ENCODE results near the gene ZNF615.

DNA sequence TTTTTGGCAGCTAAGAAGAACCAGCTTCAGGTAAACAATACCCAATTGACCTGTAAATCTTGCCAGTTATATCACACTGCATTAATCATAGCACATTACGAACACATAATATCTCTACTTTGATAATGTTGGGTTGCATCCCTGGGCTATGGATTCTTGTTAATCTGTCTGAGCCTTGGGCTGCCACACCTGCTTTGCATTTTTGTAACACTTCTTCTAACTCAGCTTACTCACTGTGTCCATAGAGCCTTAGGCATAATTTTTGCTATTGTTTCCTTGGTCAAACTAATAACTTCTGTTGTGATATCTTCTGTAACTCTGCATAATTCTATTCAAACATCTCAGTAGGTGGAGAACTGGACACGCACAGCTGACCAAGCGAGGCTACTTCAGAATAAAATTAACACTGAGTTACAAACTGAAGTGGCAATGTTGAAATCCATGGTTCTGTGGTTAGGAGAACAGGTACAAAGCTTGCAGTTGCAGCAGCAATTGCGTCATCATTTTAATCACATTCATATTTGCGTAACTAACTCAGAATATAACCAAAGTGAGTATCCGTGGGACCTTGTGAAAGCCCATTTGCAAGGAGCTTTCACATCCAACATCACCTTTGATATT lies 27.8 kb downstream of the ZNF615 start:
- TF ChIP-seq, protein P1, sequence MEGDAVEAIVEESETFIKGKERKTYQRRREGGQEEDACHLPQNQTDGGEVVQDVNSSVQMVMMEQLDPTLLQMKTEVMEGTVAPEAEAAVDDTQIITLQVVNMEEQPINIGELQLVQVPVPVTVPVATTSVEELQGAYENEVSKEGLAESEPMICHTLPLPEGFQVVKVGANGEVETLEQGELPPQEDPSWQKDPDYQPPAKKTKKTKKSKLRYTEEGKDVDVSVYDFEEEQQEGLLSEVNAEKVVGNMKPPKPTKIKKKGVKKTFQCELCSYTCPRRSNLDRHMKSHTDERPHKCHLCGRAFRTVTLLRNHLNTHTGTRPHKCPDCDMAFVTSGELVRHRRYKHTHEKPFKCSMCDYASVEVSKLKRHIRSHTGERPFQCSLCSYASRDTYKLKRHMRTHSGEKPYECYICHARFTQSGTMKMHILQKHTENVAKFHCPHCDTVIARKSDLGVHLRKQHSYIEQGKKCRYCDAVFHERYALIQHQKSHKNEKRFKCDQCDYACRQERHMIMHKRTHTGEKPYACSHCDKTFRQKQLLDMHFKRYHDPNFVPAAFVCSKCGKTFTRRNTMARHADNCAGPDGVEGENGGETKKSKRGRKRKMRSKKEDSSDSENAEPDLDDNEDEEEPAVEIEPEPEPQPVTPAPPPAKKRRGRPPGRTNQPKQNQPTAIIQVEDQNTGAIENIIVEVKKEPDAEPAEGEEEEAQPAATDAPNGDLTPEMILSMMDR (IDR thresholded peaks at IDR 0.05) = no peak
- TF ChIP-seq ZFX (IDR thresholded peaks at IDR 0.05; ENCODE audit: borderline replicate concordance) = no peak
